Astrocyte (in vitro differentiated cells and primary cell): ENCODE results near the gene CREB3L4.

Source experiments
- EZH2 ChIP-seq: IDR thresholded peaks from 2 replicates; pipeline ENCODE4 v1.6.1; 2012; ENCODE audit warnings: mild to moderate bottlenecking, low read length, inconsistent platforms; ENCODE audit not compliant: insufficient read depth
- TF ChIP-seq, protein P1 (sequence below): IDR thresholded peaks from 2 replicates; pipeline ENCODE4 v1.5.1; 2011; ENCODE audit warnings: low read depth, mild to moderate bottlenecking, inconsistent platforms, low read length, moderate library complexity; ENCODE audit not compliant: insufficient read depth

GRCh38 chr1:153962088-153963029 lies 5.3 kb upstream of the CREB3L4 start:
- TF ChIP-seq, protein P1, sequence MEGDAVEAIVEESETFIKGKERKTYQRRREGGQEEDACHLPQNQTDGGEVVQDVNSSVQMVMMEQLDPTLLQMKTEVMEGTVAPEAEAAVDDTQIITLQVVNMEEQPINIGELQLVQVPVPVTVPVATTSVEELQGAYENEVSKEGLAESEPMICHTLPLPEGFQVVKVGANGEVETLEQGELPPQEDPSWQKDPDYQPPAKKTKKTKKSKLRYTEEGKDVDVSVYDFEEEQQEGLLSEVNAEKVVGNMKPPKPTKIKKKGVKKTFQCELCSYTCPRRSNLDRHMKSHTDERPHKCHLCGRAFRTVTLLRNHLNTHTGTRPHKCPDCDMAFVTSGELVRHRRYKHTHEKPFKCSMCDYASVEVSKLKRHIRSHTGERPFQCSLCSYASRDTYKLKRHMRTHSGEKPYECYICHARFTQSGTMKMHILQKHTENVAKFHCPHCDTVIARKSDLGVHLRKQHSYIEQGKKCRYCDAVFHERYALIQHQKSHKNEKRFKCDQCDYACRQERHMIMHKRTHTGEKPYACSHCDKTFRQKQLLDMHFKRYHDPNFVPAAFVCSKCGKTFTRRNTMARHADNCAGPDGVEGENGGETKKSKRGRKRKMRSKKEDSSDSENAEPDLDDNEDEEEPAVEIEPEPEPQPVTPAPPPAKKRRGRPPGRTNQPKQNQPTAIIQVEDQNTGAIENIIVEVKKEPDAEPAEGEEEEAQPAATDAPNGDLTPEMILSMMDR = no peak
- no peak for TF ChIP-seq EZH2
